K562 (cell line): Measurements from ENCODE around the gene KCP. TPM values are rescaled to one million over a fixed set of nuclear protein-coding genes. Genes with fewer than 3 reads are reported as not detected.
A peak's percentile ranks its signal among the peaks of the same experiment; 100 is the strongest.

Experiments
- ATAC-seq: fragments of 200-7000 bp; cut with Tn5 transposase; 3 replicates; pipeline ENCODE4 v1.9.1; 2020; ENCODE audit warnings: moderate library complexity
- BruUV-seq: library from RNA; stranded (reverse); fragments of 400-500 nt; replicated peaks from 2 replicates; lab custom pipeline; 2021; lab: Mats Ljungman, UMichigan
- CTCF ChIA-PET: fragments of 300-600 bp; formaldehyde crosslinking; extraction: SDS; loops from one replicate; lab custom pipeline; 2021; ENCODE audit warnings: low intra/inter-chr PET ratio; lab: Yijun Ruan, JAX
- POLR2A ChIA-PET: fragments of 300-600, 350-650 bp; sonication (Branson Sonifier 250); formaldehyde crosslinking; extraction: SDS; loops from one replicate; lab custom pipeline; 2021; ENCODE audit warnings: antibody characterized with exemption, inconsistent platforms; lab: Yijun Ruan, JAX
- DNase-seq, 4 experiments: peaks; one replicate each; pipeline versions ENCODE4 v3.0.0 to v3.0.0-alpha.2; 2011 to 2018; ENCODE audit warnings: low spot score in 3 of 4, mixed read lengths in 3 of 4; ENCODE audit errors: extremely low read depth in 1 of 4
- FAIRE-seq: peaks from 2 replicates; lab custom pipeline; 2011; peaks lifted over from hg19 to GRCh38; lab: Jason Lieb, UNC
- H2AFZ ChIP-seq: 2 replicates; pipeline ENCODE4 v1.6.0; 2011; ENCODE audit warnings: low read depth, low read length, control low read depth, inconsistent platforms
- H3K27ac ChIP-seq: fragments of 200-600 bp; 3 replicates; pipeline ENCODE4 v1.8.0; 2011; ENCODE audit warnings: low read depth, mild to moderate bottlenecking, control low read depth, inconsistent platforms, low read length, moderate library complexity, mixed read lengths; ENCODE audit errors: extremely low read depth
- H3K27me3 ChIP-seq, 2 experiments: fragments of 300-600 bp in 1 of 2; 2 replicates in 1 of 2; 3 replicates in 1 of 2; pipeline versions ENCODE4 v1.6.0 to v1.8.0; 2011; ENCODE audit warnings: inconsistent platforms in 2 of 2, low read length in 2 of 2, mild to moderate bottlenecking in 1 of 2, mixed read lengths in 1 of 2, moderate library complexity in 1 of 2; ENCODE audit not compliant: control insufficient read depth in 2 of 2, insufficient read depth in 2 of 2
- H3K36me3 ChIP-seq: fragments of 300-600 bp; 3 replicates; pipeline ENCODE4 v1.8.0; 2011; ENCODE audit warnings: mild to moderate bottlenecking, low read length, inconsistent platforms; ENCODE audit not compliant: control insufficient read depth, insufficient read depth
- H3K4me1 ChIP-seq, 2 experiments: fragments of 200-600 bp in 1 of 2; replicated peaks in 1 of 2; 2 replicates in 1 of 2; 3 replicates in 1 of 2; pipeline versions ENCODE4 v1.5.1 to v1.8.0; 2011; ENCODE audit warnings: inconsistent platforms in 2 of 2, low read length in 2 of 2, mild to moderate bottlenecking in 1 of 2, mixed read lengths in 1 of 2, moderate library complexity in 1 of 2; ENCODE audit not compliant: control insufficient read depth in 2 of 2, insufficient read depth in 2 of 2
- H3K4me2 ChIP-seq: 2 replicates; pipeline ENCODE4 v1.6.1; 2011; ENCODE audit warnings: low read length, control low read depth, inconsistent platforms, mixed read lengths; ENCODE audit not compliant: insufficient read depth
- H3K4me3 ChIP-seq: fragments of 200-600 bp; sonication (generic), shearing (Covaris generic); 2 replicates; pipeline ENCODE4 v1.5.1; 2016; ENCODE audit warnings: control low read depth, inconsistent platforms
- H3K79me2 ChIP-seq: fragments of 200-600 bp; 3 replicates; pipeline ENCODE4 v1.8.0; 2011; ENCODE audit warnings: low read length, inconsistent platforms; ENCODE audit not compliant: control insufficient read depth, insufficient read depth
- H3K9ac ChIP-seq, 2 experiments: 2 replicates each; pipeline versions ENCODE4 v1.6.0 to v1.6.1; 2011; ENCODE audit warnings: low read depth in 2 of 2, low read length in 2 of 2, control low read depth in 1 of 2, inconsistent platforms in 1 of 2, mild to moderate bottlenecking in 1 of 2, mixed read lengths in 1 of 2; ENCODE audit not compliant: insufficient read depth in 1 of 2
- H3K9me1 ChIP-seq: one replicate; pipeline ENCODE4 v1.6.0; 2011; ENCODE audit warnings: inconsistent platforms, mild to moderate bottlenecking, low read length, moderate library complexity; ENCODE audit not compliant: control insufficient read depth, insufficient read depth
- H3K9me3 ChIP-seq: replicated peaks from 2 replicates; pipeline ENCODE4 v1.5.1; 2011; ENCODE audit warnings: low read depth, low read length, inconsistent platforms; ENCODE audit not compliant: control insufficient read depth, insufficient read depth
- H4K20me1 ChIP-seq: replicated peaks from 2 replicates; pipeline ENCODE4 v1.6.1; 2011; ENCODE audit warnings: low read length, inconsistent platforms, mixed read lengths; ENCODE audit not compliant: control insufficient read depth, insufficient read depth
- ARID2 ChIP-seq: fragments of 450-650 bp; IDR thresholded peaks from 2 replicates; pipeline ENCODE4 v1.6.1; 2017; ENCODE audit warnings: antibody characterized with exemption, mild to moderate bottlenecking
- E2F3 ChIP-seq: fragments of 250-450 bp; sonication (Bioruptor Pico); IDR thresholded peaks from 2 replicates; pipeline ENCODE4 v1.4.0; 2020; ENCODE audit warnings: mild to moderate bottlenecking
- ETS1 ChIP-seq: conservative IDR thresholded peaks from 2 replicates; pipeline ENCODE4 v1.6.1; 2011; ENCODE audit warnings: low read depth, mild to moderate bottlenecking, low read length; ENCODE audit not compliant: control insufficient read depth
- FOS ChIP-seq: IDR thresholded peaks from 3 replicates; pipeline ENCODE4 v1.6.1; 2011; ENCODE audit not compliant: insufficient read length; ENCODE audit errors: extremely low read depth
- HCFC1 ChIP-seq: IDR thresholded peaks from 2 replicates; pipeline ENCODE4 v1.6.1; 2012; ENCODE audit warnings: low read depth, low read length, improper control_type of control experiment
- HOXB6 ChIP-seq: fragments of 250-450 bp; sonication (Bioruptor Pico); IDR thresholded peaks from 2 replicates; pipeline ENCODE4 v1.5.1; 2022; ENCODE audit warnings: mild to moderate bottlenecking, borderline replicate concordance
- POLR2G ChIP-seq: fragments of 200-400 bp; formaldehyde crosslinking; IDR thresholded peaks from 2 replicates; pipeline ENCODE4 v1.6.1; 2017; ENCODE audit warnings: low read depth, mild to moderate bottlenecking, antibody characterized with exemption, low read length, moderate library complexity
- POLR2H ChIP-seq: IDR thresholded peaks from 2 replicates; pipeline ENCODE4 v1.6.1; 2016; ENCODE audit warnings: missing genetic modification characterization, low read depth, mild to moderate bottlenecking, control low read depth, missing compliant biosample characterization, moderate library complexity
- RBFOX2 ChIP-seq: fragments of 200-400 bp; formaldehyde crosslinking; IDR thresholded peaks from 2 replicates; pipeline ENCODE4 v1.6.1; 2017; ENCODE audit warnings: low read depth, mild to moderate bottlenecking, low read length, moderate library complexity
- RFX1 ChIP-seq: fragments of 450-650 bp; IDR thresholded peaks from 2 replicates; pipeline ENCODE4 v1.6.1; 2016; ENCODE audit warnings: mild to moderate bottlenecking, moderate library complexity
- SMAD3 ChIP-seq: fragments of 450-650 bp; formaldehyde crosslinking; conservative IDR thresholded peaks from 2 replicates; pipeline ENCODE4 v1.4.0; 2020; ENCODE audit warnings: mild to moderate bottlenecking
- SMARCB1 ChIP-seq: IDR thresholded peaks from 2 replicates; pipeline ENCODE4 v1.6.1; 2011; ENCODE audit warnings: improper control_type of control experiment, low read depth; ENCODE audit not compliant: insufficient read length
- SMC3 ChIP-seq: conservative IDR thresholded peaks from 2 replicates; pipeline ENCODE4 v1.6.1; 2011; ENCODE audit warnings: low read depth, low read length, improper control_type of control experiment; ENCODE audit not compliant: insufficient read depth
- SP1 ChIP-seq: sonication (generic); formaldehyde crosslinking; IDR thresholded peaks from 2 replicates; pipeline ENCODE4 v1.8.1; 2022; ENCODE audit warnings: mild to moderate bottlenecking, missing genetic modification reagents
- TEAD2 ChIP-seq: fragments of 450-650 bp; IDR thresholded peaks from 2 replicates; pipeline ENCODE4 v1.6.1; 2016; ENCODE audit warnings: missing genetic modification characterization, control low read depth, missing compliant biosample characterization
- XRCC5 ChIP-seq: fragments of 200-400 bp; formaldehyde crosslinking; IDR thresholded peaks from 2 replicates; pipeline ENCODE4 v1.6.1; 2017; ENCODE audit warnings: low read depth, mild to moderate bottlenecking, low read length
- ZFPM2 ChIP-seq: fragments of 250-450 bp; sonication (Bioruptor Pico); IDR thresholded peaks from 2 replicates; pipeline ENCODE4 v1.5.1; 2022; ENCODE audit warnings: mild to moderate bottlenecking
- ZKSCAN3 ChIP-seq: fragments of 250-450 bp; sonication (Bioruptor Pico); IDR thresholded peaks from 2 replicates; pipeline ENCODE4 v1.4.0; 2020
- ZNF165 ChIP-seq: fragments of 250-450 bp; sonication (Bioruptor Pico); IDR thresholded peaks from 2 replicates; pipeline ENCODE4 v1.4.0; 2020; ENCODE audit warnings: borderline replicate concordance
- ZNF561 ChIP-seq: fragments of 450-650 bp; formaldehyde crosslinking; conservative IDR thresholded peaks from 2 replicates; pipeline ENCODE4 v1.4.0; 2020; ENCODE audit warnings: mild to moderate bottlenecking, moderate library complexity
- ZNF655 ChIP-seq: fragments of 250-450 bp; sonication (Bioruptor Pico); IDR thresholded peaks from 2 replicates; pipeline ENCODE4 v1.5.0; 2021
- ZNF76 ChIP-seq: fragments of 250-450 bp; sonication (Bioruptor Pico); IDR thresholded peaks from 2 replicates; pipeline ENCODE4 v1.4.0; 2020; ENCODE audit warnings: mild to moderate bottlenecking, moderate library complexity, borderline replicate concordance
- ZNF785 ChIP-seq: fragments of 250-450 bp; sonication (Bioruptor Pico); IDR thresholded peaks from 2 replicates; pipeline ENCODE4 v1.4.0; 2020; ENCODE audit warnings: mild to moderate bottlenecking
- WGBS: fragments of 100-300 bp; shearing (Covaris generic); methylation state at CpG from one replicate; pipeline ENCODE4 v1.1.6; 2016; ENCODE audit warnings: low coverage, mixed read lengths; ENCODE audit not compliant: insufficient coverage; ENCODE audit errors: missing lambda C conversion rate; 5-methylcytosine and 5-hydroxymethylcytosine counted together
- in situ Hi-C: fragments of 300-500 bp; cut with MboI; formaldehyde crosslinking; loops from 4 replicates; pipeline ENCODE4 v1.15.0; 2018; ENCODE audit warnings: inconsistent platforms, mixed read lengths
- intact Hi-C: fragments of 100-400 bp; cut with micrococcal nuclease; formaldehyde crosslinking; loops from 2 replicates; pipeline ENCODE4 v1.14.2; 2022
- polyA plus RNA-seq, 8 experiments: library from polyadenylated mRNA; depleted of rRNA in 4 of 8; stranded (reverse) in 5 of 8; unstranded in 3 of 8; fragments of >200 nt; fragmentation: Nextera tagmentation in 2 of 8; fragmentation: Illumina TruSeq in 1 of 8; extraction: Ambion mirVana in 2 of 8; extraction: Trizol in 1 of 8; gene quantifications; 2 replicates each; pipeline versions ENCODE4 v1.2.1 to v1.2.3, GENCODE V29; 2011 to 2014; ENCODE audit warnings: inconsistent platforms in 1 of 8, missing spikeins in 1 of 8
- total RNA-seq, 7 experiments: library from RNA; depleted of rRNA in 6 of 7; stranded (reverse); fragments of >200 nt in 6 of 7; fragmentation: Illumina TruSeq in 2 of 7; extraction: Trizol in 2 of 7; gene quantifications; 2 replicates each; pipeline versions ENCODE4 v1.2.1 to v1.2.3, GENCODE V29; 2011 to 2021; ENCODE audit warnings: low replicate concordance in 1 of 7

Gene KCP
- total and polyA plus RNA-seq, 9 of the 15 experiments (the other 6 are each of a cell fraction or from before 2014, with no cell fraction given), result 0.06 to 0.17 (median 0.12) TPM; not detected in 3

GRCh38 chr7:128849804-128850490 is 60.6 kb downstream of the KCP start:
- POLR2A ChIA-PET, result interaction anchor here (0.6 to 5.1 kb wide), 7 partner anchors 11 to 1197 kb away, joined by 3 to 47 read pairs (median 4); partner anchors contain the start of genes ATP6V1F and CALU
- intact Hi-C loops, result no loop called here
- TF ChIP-seq SMAD3 (CRISPR knock-in tag), result no peak
- TF ChIP-seq ZNF561 (CRISPR knock-in tag), result no peak
- no peak for TF ChIP-seq SMARCB1
- TF ChIP-seq HOXB6 (CRISPR knock-in tag), result no peak
- TF ChIP-seq RFX1, result no peak
- TF ChIP-seq RBFOX2, result peak; percentile 47
- no peak for TF ChIP-seq E2F3 (CRISPR knock-in tag)
- no peak for TF ChIP-seq XRCC5
- TF ChIP-seq ZNF165 (CRISPR knock-in tag), result no peak
- TF ChIP-seq TEAD2 (tag), result no peak
- TF ChIP-seq ETS1, result 0 out of 2 replicates have a peak, but pooled peaks have one; percentile 14
- no peak for TF ChIP-seq ZNF785 (CRISPR knock-in tag)
- TF ChIP-seq SMC3, result no peak
- TF ChIP-seq POLR2H (tag), result no peak
- TF ChIP-seq ARID2, result no peak
- no peak for TF ChIP-seq FOS
- no peak for TF ChIP-seq ZFPM2 (CRISPR knock-in tag)
- TF ChIP-seq ZKSCAN3 (CRISPR knock-in tag), result no peak
- TF ChIP-seq POLR2G, result peak; percentile 58; the same call in 1 of the 2 replicates
- no peak for TF ChIP-seq ZNF655
- TF ChIP-seq ZNF76 (CRISPR knock-in tag), result no peak
- TF ChIP-seq HCFC1, result no peak
- no peak for TF ChIP-seq SP1 (CRISPR knock-in tag)

More at GRCh38 chr7:128849804-128850490, 60.6 kb downstream of the KCP start:
- no peaks in the 10 kb centered on the region for H3K9me3 ChIP-seq
- CTCF ChIA-PET, result no interaction called here
- peaks cover 2% of the 10 kb centered on the region for H3K9me1 ChIP-seq
- in situ Hi-C loops, result no loop called here
- H3K36me3 ChIP-seq, result peaks cover 99% of the 10 kb centered on the region
- DNase-seq (no peak), FAIRE-seq (no peak), ATAC-seq (no peak)
- peaks cover 0 to 27% of the 10 kb centered on the region in 2 experiments; a peak in 1 of 5 replicates for H3K4me1 ChIP-seq
- H3K79me2 ChIP-seq, result no peaks in the 10 kb centered on the region
- no peaks in the 10 kb centered on the region for H3K27me3 ChIP-seq
- H3K27ac ChIP-seq, result no peak overlapping the region
- no TSS peak for BruUV-seq
- 92% methylated on average over 16 of the region's 18 CpGs for WGBS
- H2AFZ ChIP-seq, result no peak overlapping the region
- H3K4me2 ChIP-seq, result no peak overlapping the region
- H4K20me1 ChIP-seq, result peaks cover 3% of the 10 kb centered on the region; the same call in 1 of the 2 replicates
- peak overlapping the region in 1 of 2 experiments; percentile 65; a peak in 2 of 4 replicates for H3K9ac ChIP-seq
- H3K4me3 ChIP-seq, result no peak overlapping the region
